Endodermal cell (in vitro differentiated cells): ENCODE measurements around the gene PLVAP. TPM values are rescaled to one million over a fixed set of nuclear protein-coding genes. Genes with fewer than 3 reads are reported as not detected.

ENCODE experiments used
- DNase-seq: peaks from one replicate; pipeline ENCODE4 v3.0.0-alpha.2; 2017
- H3K27ac ChIP-seq: 2 replicates; pipeline ENCODE4 v1.5.1; 2013; ENCODE audit warnings: mild to moderate bottlenecking, low read depth, low read length, moderate library complexity
- H3K27me3 ChIP-seq: 2 replicates; pipeline ENCODE4 v1.6.1; 2013; ENCODE audit warnings: mild to moderate bottlenecking, low read length, moderate library complexity; ENCODE audit not compliant: insufficient read depth, control insufficient read depth, poor library complexity, severe bottlenecking
- H3K36me3 ChIP-seq: 2 replicates; pipeline ENCODE4 v1.7.0; 2013; ENCODE audit warnings: mild to moderate bottlenecking, low read length, moderate library complexity; ENCODE audit not compliant: control insufficient read depth, insufficient read depth
- H3K4me1 ChIP-seq: one replicate; pipeline ENCODE4 v1.7.0; 2013; ENCODE audit warnings: low read length; ENCODE audit not compliant: control insufficient read depth, insufficient read depth
- H3K4me3 ChIP-seq: 2 replicates; pipeline ENCODE4 v1.5.1; 2013; ENCODE audit warnings: mild to moderate bottlenecking, low read length, moderate library complexity
- H3K9ac ChIP-seq: 2 replicates; pipeline ENCODE4 v1.6.1; 2013; ENCODE audit warnings: mild to moderate bottlenecking, low read length, moderate library complexity; ENCODE audit not compliant: poor library complexity, severe bottlenecking; ENCODE audit errors: extremely low read depth
- H3K9me3 ChIP-seq: 2 replicates; pipeline ENCODE4 v1.6.1; 2013; ENCODE audit warnings: mild to moderate bottlenecking, low read length, moderate library complexity; ENCODE audit not compliant: control insufficient read depth
- H3K27ac Mint-ChIP-seq: 2 replicates; pipeline ENCODE4 v1.8.0; 2020; ENCODE audit warnings: mixed read lengths
- H3K27me3 Mint-ChIP-seq: 2 replicates; pipeline ENCODE4 v1.8.0; 2021; ENCODE audit warnings: mild to moderate bottlenecking, mixed read lengths; ENCODE audit not compliant: insufficient read depth
- H3K36me3 Mint-ChIP-seq: 2 replicates; pipeline ENCODE4 v1.8.0; 2020; ENCODE audit warnings: low read depth, mixed read lengths
- H3K4me1 Mint-ChIP-seq: 2 replicates; pipeline ENCODE4 v1.8.0; 2020; ENCODE audit warnings: mixed read lengths
- H3K4me3 Mint-ChIP-seq: 2 replicates; pipeline ENCODE4 v1.8.0; 2020; ENCODE audit warnings: mild to moderate bottlenecking, moderate library complexity, mixed read lengths
- H3K9me3 Mint-ChIP-seq: 2 replicates; pipeline ENCODE4 v1.8.0; 2020; ENCODE audit warnings: mild to moderate bottlenecking, mixed read lengths
- CTCF ChIP-seq: fragments of 200-600 bp; sonication (generic); conservative IDR thresholded peaks from 2 replicates; pipeline ENCODE4 v1.5.0; 2021; ENCODE audit warnings: antibody characterized with exemption, mild to moderate bottlenecking
- WGBS, 2 experiments: methylation state at CpG; one replicate each; pipeline versions ENCODE4 v1.1.5 to v1.1.7; 2013; ENCODE audit warnings: missing lambda C conversion rate in 2 of 2, mixed read lengths in 1 of 2; ENCODE audit not compliant: insufficient coverage in 1 of 2, insufficient read length in 1 of 2; 5-methylcytosine and 5-hydroxymethylcytosine counted together
- total RNA-seq, 2 donors: library from RNA; stranded (reverse); fragmentation: NEBNext Ultra II Directional in 1 of 2; extraction: Animal tissue kit (Norgen Biotek cat#: 25700) in 1 of 2; gene quantifications; 2 replicates in 1 of 2; 3 replicates in 1 of 2; pipeline ENCODE4 v1.2.1, GENCODE V29; 2021

The PLVAP gene
- total RNA-seq, 2 donors from 2014 or later: 0.44 TPM; not detected in 1

- H3K9ac ChIP-seq: no peak overlapping the region
- peaks cover 13% of the 10 kb centered on the region for H3K4me1 Mint-ChIP-seq
- H3K9me3 Mint-ChIP-seq: no peaks in the 10 kb centered on the region
- H3K4me1 ChIP-seq: peaks cover 19% of the 10 kb centered on the region
- H3K9me3 ChIP-seq: no peaks in the 10 kb centered on the region
- peaks cover 10% of the 10 kb centered on the region for H3K36me3 ChIP-seq
- H3K27ac ChIP-seq: no peak overlapping the region
- peak overlapping the region; percentile 98 for H3K4me3 ChIP-seq
- H3K27ac Mint-ChIP-seq: no peak overlapping the region
- TF ChIP-seq CTCF: no peak
- peaks cover 6% of the 10 kb centered on the region for H3K36me3 Mint-ChIP-seq
- H3K27me3 ChIP-seq: no peaks in the 10 kb centered on the region
- WGBS, 2 experiments: 72 to 82% methylated on average over 1 to 2 of the region's 2 CpGs
- no peak overlapping the region for H3K4me3 Mint-ChIP-seq
- H3K27me3 Mint-ChIP-seq: no peaks in the 10 kb centered on the region
- no peak for DNase-seq
These were observed 29.7 kb upstream of the PLVAP start for GRCh38 chr19:17406887-17407196.

- H3K4me1 Mint-ChIP-seq: peaks cover 13% of the 10 kb centered on the region
- H3K27me3 Mint-ChIP-seq: no peaks in the 10 kb centered on the region
- H3K36me3 Mint-ChIP-seq: peaks cover 5% of the 10 kb centered on the region
- H3K4me3 ChIP-seq: peak overlapping the region; percentile 98
- no peaks in the 10 kb centered on the region for H3K9me3 Mint-ChIP-seq
- H3K27ac Mint-ChIP-seq: peak overlapping the region; percentile 64
- 89 to 90% methylated on average over 7 to 10 of the region's 10 CpGs for WGBS, 2 experiments
- peaks cover 16% of the 10 kb centered on the region for H3K36me3 ChIP-seq
- peaks cover 19% of the 10 kb centered on the region for H3K4me1 ChIP-seq
- no peaks in the 10 kb centered on the region for H3K27me3 ChIP-seq
- H3K9ac ChIP-seq: no peak overlapping the region
- no peak for TF ChIP-seq CTCF
- no peaks in the 10 kb centered on the region for H3K9me3 ChIP-seq
- H3K27ac ChIP-seq: no peak overlapping the region
- DNase-seq: no peak
- H3K4me3 Mint-ChIP-seq: no peak overlapping the region
These were observed 29.1 kb upstream of the PLVAP start for GRCh38 chr19:17406046-17406886.

DNA sequence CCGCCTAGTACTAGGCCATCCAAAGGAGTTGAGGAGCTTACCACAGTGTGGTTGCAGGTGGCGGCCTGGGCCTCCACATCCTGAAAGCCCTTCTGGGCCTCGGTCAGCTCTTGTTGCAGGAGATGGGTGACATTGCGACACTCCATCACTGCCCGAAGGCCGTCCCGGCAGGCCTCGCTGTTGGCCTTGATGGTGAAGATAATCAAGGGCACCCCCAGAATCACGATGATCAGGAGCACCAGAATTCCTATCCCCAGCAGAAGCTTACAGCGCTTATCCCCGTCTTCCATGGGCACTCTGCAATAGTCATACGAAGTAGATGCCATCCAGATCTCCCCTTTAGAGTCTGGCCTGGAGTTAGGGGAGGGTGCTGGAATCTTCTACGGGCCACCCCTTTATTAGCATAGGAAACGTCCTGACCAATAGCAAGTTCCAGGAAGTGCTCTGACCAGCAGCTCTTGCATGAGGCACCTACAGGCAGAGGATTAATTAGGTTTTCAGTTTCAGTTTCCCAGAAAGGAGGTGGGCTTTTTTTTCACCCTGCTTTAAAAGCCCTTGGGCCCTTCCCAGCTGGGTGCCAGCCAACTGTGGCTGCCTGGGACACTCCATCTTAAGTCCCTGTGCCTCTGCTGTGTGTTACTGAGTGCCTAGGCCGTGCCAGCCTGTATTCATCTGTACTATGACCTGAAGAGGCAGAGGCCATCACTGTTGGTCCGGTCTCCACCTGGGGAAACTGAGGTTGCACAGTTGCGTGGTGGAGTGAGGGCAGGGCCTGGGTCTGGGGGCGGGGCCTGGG is 28.3 kb upstream of the PLVAP start, which contains the start of gene BST2:
Gene BST2, minus strand, starts transcription at position 381 of the 796 bp plus-strand sequence. Its CDS starts 55 bp downstream, at position 326.
- H3K27ac ChIP-seq: peak within 1 kb of the TSS; percentile 32
- H3K27ac Mint-ChIP-seq: peak within 1 kb of the TSS; percentile 94
- 82 to 88% methylated on average over 11 to 18 of the region's 18 CpGs for WGBS, 2 experiments

More for the DNA sequence above, 28.3 kb upstream of the PLVAP start, which contains the start of gene BST2:
- H3K27me3 Mint-ChIP-seq: no peaks in the 10 kb centered on the region
- no peaks in the 10 kb centered on the region for H3K9me3 Mint-ChIP-seq
- H3K36me3 Mint-ChIP-seq: peaks cover 5% of the 10 kb centered on the region
- H3K4me1 Mint-ChIP-seq: peaks cover 13% of the 10 kb centered on the region
- Histone ChIP-seq H3K4me3 (peak within 1 kb of the TSS; percentile 98), H3K27me3 (no peaks in the 10 kb centered on the region), H3K9me3 (no peaks in the 10 kb centered on the region), H3K9ac (peak within 1 kb of the TSS; percentile 97), H3K36me3 (peaks cover 16% of the 10 kb centered on the region), H3K4me1 (peaks cover 19% of the 10 kb centered on the region)
- DNase-seq: peak; percentile 69
- TF ChIP-seq CTCF: no peak
- peak within 1 kb of the TSS; percentile 72 for H3K4me3 Mint-ChIP-seq
